Kidney tubule cell (primary cell): ENCODE data around the gene SORBS2.

ENCODE experiments used
- DNase-seq: peaks from one replicate; pipeline ENCODE4 v3.0.0-alpha.2; 2018; ENCODE audit warnings: low spot score

The SORBS2 gene

GRCh38 chr4:185640811-185641675 is 171.0 kb downstream of the SORBS2 start:
- DNase-seq: peak; percentile 72

DNA sequence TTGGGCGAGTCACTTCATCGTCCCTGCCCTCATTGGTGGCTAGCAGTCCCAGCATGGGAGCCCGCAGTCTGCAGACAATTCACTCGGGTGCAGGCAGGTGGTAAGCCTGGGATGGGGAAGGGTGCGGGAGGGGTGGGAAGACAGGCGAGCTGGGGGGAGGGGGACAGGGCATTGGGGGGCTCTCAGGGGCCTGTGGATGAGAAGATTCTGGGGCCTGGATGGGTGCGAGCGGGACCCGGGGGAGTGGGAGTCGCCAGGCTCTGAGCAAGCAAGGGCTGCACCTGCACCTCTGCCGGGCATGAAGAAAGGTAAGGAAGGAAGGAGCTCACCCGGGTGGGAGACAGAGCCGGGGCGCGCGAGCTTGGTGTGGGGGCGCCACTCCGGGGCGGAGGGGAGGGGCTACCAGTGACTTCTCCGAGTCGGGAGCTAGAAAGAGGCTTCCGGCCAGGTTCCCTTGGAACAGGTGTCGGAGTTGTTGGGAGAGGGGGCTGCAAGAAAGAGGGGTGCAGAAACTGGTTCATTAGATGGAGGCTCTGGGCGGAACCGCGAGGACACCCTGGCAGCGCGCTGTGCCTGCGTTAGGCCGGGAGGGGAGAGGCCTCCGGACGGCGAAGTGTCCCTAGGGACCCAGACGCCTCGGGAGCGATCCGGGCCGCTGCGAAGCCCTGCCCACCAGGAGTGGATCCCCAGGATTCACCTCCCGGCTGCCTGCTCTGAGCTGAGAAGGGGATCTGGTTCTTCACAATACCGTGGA is 173.3 kb downstream of the SORBS2 start:
- no peak for DNase-seq

DNA sequence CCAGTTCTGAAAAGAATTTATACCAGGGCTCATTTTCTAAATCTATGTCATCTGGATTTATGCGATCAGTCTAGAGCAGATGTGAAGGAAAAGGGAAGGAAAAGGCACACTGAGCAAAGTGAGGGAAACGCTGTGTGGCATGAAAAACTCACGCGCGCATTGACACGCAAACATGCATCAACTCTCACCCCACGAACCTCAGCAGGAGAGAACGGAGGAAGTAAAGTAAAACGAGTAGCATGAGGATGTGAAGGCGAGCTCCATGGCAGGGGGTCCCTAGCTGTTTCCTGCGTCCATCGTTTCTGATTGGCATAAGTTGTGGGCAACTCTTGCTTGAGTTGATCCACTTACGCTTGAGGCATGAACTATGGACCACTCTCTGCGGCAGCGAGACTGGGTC is 173.9 kb downstream of the SORBS2 start:
- DNase-seq: no peak

DNA sequence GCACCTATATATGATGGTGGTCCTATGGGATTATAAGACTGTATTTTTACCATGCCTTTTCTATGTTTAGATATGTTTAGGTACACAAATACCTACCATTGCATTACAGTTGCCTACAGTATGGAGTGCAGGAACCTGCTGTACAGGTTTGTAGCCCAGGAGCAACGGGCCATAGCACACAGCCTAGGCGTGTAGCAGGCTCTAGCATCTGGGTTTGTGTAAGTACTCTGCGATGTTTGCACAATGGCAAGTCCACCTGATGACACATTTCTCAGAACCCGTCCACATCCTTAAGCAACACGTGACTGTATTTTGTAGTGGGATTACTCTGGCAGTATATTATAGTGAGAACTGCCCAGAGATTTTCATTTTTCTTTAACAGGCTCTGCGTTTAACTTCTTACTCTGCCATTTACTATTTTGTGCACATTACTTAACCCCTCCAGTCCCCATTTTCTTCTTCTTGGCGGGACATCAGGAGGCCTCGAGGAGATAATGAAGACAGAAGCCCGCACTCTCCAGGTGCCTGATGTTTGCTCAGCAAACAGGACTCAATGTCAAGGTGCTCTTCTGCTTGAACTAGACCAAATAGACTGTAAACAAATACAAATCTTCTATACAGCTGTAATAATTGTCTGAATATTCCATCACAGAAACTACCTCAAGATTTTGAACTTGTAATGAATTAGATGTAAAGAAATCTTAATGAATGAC is 174.7 kb downstream of the SORBS2 start:
- DNase-seq: no peak

DNA sequence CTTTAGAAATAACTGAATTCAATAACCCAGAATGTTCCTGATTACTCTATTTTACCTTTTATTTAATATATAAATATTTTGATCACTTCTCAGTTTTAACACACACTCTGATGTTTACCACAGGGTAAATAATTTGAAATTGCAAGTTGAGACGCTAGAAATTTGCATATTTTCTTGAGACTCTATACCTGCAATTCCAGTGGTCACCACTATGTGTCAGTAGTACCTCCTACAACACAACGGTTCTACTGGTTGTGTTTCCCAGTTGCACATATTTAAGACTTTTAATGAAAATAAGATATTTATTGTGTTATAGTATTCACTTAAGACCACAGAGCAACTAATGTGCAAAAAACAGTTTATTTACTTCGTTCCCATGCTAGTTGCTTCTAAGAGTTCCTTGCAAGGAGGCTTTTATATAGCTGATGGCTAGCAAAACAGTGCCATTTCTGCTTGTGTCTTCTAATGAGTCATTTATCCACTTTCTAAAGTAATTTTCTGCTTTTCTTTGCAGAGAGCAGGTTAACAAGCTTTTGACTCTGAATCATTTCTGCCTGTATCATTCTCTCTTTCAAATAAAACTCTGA is 177.8 kb downstream of the SORBS2 start:
- peak; percentile 14 for DNase-seq

DNA sequence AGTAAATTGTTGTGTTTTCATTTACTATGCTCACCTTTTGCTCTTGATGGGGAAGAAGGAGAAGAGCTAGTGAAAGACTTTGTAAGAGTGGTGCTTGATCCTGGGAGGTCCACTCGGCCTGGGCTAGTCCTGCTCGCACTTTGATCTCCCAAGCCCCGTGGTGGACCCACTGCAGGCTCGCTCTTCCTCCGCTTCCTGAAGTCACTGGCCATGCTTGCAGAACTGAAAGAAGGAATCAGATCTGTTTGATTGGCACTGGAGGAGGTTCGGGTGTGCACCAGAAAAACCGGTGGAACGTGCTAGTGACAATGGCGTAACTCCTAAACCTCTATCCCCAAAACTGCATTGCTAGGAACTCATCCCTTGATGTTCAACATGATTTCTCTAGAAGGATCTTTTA is 185.2 kb downstream of the SORBS2 start:
- no peak for DNase-seq

DNA sequence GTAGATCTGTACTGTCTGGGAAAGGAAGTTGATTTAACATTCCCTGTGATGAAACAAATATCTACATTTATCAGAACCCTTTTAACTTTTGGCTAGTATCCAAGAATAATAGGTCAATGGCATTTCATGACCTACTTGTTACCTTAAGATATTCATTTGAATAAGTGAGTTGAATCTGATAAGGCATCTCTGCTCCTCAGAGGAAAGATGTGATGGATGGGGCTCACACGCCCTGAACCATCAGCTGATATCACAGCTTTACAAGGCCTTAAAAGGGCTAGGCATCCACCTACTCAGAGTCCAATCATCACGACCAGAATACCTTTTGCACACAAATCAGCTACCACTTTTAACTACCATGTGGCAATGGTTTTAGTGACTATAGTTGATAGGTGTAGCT is 186.5 kb downstream of the SORBS2 start:
- DNase-seq: no peak

DNA sequence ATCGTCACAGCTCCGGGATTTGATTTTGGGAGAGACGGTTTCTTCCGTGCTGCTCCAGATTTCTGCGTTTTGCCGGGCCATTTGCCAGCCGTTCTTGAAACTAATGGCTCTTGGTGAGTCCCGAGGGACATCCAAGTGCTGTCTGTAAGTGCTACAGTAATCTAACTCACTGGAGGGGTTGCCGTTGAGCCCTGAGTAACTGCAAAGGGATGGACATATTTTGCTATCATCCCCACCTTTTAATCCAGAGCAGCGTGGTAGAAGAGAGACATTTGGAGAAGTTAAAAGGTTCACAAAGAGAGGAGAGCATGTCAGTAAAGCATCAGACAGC is 187.8 kb downstream of the SORBS2 start:
- no peak for DNase-seq

DNA sequence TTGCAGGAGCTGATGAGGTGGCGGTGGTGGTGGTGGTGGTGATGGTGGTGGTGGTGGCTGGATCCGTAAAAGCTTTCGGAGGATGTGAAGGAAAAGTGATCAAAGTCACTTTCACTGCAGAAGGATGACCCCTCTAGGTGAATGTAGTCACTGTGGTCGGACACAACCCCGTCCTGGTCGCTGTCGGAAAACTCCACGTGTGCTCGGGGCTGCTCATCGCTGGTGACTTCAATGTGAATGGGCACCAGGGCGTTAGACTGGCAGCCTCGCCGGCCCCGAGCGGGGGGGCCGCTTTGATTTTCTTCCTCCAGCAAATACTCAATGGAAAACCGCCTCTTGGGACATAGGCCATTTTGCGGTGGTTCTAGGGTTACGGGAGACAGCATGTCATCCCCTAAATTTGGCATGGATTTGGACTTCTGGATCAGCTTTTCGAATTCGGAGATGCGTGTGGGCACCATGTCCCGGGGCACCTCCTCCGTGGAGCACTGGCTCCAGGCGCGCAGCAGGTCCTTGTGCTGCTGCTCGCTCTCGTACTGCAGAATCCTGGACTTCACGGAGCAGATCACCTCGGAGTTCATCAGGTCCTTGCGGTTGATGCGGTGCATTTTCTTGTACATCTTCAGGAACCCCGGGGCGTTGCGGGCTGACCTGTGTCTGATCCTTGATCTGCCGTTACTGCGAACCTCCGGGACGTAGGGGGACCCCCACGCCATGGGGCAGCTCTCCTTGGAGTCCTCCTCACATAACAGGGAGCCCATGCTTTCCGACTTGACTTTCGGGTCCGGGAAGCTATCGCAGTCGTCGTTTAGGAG is 188.3 kb downstream of the SORBS2 start:
- no peak for DNase-seq

GRCh38 chr4:185608185-185608584 is 203.8 kb downstream of the SORBS2 start:
- no peak for DNase-seq

DNA sequence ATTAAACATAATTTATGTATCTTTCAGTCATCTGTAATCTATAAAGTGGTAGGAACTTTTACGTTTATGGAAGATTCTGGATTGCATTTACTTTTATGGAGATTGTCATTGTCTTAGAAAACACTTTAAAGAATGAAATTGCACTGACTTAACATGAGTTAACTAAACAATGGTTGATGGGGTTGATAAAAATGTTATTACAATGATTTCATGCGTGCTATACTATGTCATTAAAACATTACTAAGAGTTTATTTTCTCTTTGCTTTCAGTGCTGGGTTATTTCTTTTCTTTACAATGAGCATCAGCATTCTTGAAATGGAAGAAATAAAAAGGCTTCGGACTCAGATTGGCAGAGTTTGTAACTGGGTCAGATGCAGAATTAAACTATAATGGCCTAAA is 209.6 kb downstream of the SORBS2 start:
- no peak for DNase-seq

GRCh38 chr4:185600801-185601434 is 211.1 kb downstream of the SORBS2 start:
- no peak for DNase-seq

GRCh38 chr4:185599553-185600243 is 212.3 kb downstream of the SORBS2 start:
- DNase-seq: no peak

DNA sequence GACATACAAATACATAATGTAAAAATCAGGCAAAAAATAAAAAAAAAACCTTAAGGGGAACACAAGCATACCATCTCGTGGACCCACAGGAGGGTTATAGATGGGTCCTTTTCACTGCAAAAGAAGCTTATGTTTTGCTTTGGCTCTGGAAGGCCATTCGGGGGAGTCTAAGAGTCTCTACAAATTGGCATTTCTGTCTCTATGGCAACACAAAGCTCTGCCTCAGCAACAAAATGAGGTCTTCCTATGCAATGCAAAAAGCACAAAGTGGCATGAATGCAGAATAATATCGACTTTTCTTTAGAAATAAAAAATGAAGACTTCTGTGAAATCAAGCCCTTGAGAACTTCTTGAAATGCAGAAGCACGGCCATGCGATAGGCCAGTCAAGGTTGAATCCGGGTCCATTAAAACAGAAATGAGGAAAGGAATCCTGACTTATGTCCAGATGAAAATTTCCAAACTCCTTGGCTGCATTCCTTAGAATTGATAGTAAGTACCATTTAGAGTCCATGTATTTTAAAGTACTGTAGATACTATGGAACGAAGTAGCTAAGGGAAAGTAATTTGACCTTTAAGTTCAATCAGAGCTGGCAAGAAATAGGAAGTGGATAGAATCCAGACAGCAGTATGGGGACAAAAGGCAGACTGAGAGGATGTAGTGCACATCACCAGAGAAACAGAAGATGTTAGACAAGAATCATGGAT is 213.0 kb downstream of the SORBS2 start:
- DNase-seq: no peak

DNA sequence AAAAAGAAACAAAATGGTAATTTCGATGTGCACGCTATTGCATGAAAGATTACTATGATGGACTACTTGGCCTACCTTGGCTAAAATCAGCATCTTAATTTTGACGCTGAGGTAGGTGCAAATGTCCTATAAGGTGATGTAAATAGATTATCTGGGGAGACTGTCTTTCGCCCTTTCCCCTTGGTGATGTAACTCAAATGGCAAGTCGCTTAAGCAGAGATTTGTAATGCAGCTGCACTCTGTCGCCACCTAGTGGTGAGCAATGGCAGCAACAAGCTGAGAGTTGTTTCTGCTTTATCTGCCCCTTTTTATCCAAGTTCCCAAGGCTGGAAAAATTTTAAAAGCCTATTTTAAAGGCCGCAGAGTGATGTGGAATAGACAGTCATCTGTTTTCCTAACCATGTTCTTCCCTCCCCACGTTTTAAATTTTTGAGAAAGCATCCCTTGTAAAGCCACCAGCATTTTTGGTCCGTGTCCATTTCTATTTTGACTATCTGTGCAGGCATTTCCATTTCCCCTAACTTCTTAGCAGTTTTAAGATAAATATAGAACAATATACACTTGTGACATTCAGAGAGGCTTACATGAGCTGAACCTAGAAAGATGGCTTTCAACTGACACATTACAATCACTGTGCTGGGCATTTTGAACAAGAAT is 214.3 kb downstream of the SORBS2 start:
- peak; percentile 73 for DNase-seq

DNA sequence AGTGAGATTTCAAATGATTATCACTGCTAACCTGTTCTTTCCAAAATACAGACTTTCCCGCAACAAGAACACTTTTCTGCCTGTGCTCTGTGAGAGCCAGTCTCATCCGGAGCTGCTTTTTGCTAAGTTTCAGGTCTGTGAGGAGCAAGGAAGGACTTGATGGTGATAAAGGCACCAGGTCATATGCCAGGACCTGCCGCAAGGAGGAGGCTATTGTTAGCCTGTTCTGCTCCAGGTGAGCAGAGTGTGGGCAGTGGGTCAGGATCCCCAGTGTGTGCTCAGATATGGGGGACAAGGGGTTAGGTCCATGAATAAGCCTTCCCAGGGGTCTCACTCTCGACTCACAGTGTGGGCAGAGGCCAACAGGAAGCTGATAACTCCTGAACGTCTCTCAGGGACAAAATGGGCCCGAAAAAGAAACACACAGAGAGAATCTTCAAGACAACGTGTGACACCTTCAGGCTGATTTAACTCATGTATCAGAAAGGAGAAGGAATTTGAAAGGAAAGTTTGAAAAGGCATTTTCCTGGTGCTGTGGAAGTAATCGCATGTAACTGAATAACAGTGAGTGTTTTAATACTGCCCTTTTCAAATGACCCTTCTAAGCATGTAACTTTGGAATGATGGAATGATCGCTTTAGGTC is 219.0 kb downstream of the SORBS2 start:
- DNase-seq: no peak

- no peak for DNase-seq
Measured at GRCh38 chr4:185592438-185592837, 219.6 kb downstream of the SORBS2 start.

DNA sequence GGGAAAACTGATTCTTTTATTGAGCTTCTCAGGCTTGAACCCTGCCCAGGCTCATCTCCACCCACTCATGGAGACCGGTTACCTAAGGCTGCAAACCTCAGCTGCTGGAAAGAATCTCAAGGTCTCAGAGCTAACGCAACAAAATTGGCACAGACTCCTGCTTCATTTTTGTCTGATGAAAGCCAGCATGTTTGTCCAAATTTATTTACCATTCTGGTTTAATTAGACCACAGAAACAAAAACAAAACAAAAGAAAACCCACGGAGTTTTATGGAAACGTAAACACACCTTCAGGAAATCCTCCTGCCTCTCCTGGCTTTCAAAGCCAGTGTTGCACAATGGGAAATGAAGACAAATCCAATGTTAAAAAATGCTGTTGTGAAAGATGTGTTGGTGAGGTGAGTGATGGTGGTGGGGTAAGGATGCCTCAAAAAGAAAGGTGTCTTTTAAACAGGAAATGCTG is 220.3 kb downstream of the SORBS2 start:
- DNase-seq: no peak

DNA sequence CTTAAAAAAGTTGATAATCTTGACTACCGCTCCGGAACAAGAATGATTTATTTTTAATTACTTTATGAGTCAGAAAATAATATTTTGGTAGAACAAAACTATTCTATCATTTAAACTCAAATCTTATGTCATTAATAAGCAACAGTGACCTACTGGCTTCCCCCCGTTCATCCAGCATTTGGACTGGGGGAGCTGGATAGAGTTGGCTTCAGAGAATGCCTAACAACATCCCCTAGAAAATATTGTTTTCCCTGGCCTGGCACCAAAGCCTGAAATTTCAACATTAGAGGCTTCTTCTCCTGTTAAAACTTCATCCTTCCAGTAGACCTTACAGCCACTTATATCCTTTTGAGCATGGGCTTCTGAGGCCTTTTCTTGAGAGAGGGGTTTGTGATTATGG is 221.0 kb downstream of the SORBS2 start:
- DNase-seq: no peak
